ENCODE results near the gene CD81.

DNA sequence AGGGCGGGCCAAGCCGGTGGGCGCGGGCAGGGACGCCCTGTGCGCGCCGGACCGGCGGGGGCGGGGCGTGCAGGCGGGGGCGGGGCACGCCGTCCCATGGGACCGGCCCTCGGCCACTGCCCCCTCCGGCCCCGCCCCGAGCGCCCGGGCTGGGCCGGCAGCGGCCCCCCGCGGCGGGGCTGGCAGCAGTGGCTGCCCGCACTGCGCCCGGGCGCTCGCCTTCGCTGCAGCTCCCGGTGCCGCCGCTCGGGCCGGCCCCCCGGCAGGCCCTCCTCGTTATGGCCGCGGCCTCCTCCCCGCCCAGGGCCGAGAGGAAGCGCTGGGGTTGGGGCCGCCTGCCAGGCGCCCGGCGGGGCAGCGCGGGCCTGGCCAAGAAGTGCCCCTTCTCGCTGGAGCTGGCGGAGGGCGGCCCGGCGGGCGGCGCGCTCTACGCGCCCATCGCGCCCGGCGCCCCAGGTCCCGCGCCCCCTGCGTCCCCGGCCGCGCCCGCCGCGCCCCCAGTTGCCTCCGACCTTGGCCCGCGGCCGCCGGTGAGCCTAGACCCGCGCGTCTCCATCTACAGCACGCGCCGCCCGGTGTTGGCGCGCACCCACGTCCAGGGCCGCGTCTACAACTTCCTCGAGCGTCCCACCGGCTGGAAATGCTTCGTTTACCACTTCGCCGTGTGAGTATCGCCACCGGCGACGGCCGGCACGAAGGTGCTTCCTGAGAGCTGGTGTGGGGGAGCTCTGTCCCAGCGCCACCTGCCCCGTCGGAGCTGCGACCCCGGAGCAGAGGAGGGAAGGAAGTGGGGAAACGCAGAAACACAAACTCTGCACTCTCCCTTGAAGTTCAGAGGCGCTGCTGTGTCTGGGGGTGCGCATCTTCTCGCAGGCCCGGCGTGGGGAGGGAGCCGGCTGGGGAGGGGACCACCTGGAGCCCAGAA, 68.0 kb downstream of the CD81 start, which contains the start of gene KCNQ1:
- TF ChIP-seq, protein P1, sequence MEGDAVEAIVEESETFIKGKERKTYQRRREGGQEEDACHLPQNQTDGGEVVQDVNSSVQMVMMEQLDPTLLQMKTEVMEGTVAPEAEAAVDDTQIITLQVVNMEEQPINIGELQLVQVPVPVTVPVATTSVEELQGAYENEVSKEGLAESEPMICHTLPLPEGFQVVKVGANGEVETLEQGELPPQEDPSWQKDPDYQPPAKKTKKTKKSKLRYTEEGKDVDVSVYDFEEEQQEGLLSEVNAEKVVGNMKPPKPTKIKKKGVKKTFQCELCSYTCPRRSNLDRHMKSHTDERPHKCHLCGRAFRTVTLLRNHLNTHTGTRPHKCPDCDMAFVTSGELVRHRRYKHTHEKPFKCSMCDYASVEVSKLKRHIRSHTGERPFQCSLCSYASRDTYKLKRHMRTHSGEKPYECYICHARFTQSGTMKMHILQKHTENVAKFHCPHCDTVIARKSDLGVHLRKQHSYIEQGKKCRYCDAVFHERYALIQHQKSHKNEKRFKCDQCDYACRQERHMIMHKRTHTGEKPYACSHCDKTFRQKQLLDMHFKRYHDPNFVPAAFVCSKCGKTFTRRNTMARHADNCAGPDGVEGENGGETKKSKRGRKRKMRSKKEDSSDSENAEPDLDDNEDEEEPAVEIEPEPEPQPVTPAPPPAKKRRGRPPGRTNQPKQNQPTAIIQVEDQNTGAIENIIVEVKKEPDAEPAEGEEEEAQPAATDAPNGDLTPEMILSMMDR (IDR thresholded peaks at IDR 0.05): no peak
- no peak for TF ChIP-seq POLR2AphosphoS5 (IDR thresholded peaks at IDR 0.05; ENCODE audit: low read depth, low read length)
- no peak for TF ChIP-seq TCF7L2 (IDR thresholded peaks at IDR 0.05; ENCODE audit: low read depth, low read length)
- no peak for TF ChIP-seq REST (IDR thresholded peaks at IDR 0.05; ENCODE audit: insufficient read depth in 1 of 2, low read depth in 2 of 2, low read length in 1 of 2)
